Smooth muscle cell (in vitro differentiated cells): ENCODE results near the gene LGMN. TPM values are rescaled to one million over a fixed set of nuclear protein-coding genes. Genes with fewer than 3 reads are reported as not detected.

ENCODE experiments used
- DNase-seq: peaks from one replicate; lab custom pipeline; 2025; ENCODE audit not compliant: unreplicated experiment; lab: John Stamatoyannopoulos, UW
- H2AFZ ChIP-seq: fragments of 200-600 bp; sonication (generic); 2 replicates; pipeline ENCODE4 v1.6.0; 2016; ENCODE audit warnings: antibody characterized with exemption, low read depth, mild to moderate bottlenecking
- H3F3A ChIP-seq: fragments of 200-600 bp; sonication (generic); 2 replicates; pipeline ENCODE4 v1.6.0; 2017; ENCODE audit warnings: antibody characterized with exemption, low read depth
- H3K27ac ChIP-seq: fragments of 200-600 bp; sonication (generic); 2 replicates; pipeline ENCODE4 v1.5.1; 2016; ENCODE audit warnings: low read depth, mild to moderate bottlenecking
- H3K27me3 ChIP-seq: fragments of 200-600 bp; sonication (generic); 2 replicates; pipeline ENCODE4 v1.6.1; 2016; ENCODE audit warnings: low read depth, mild to moderate bottlenecking
- H3K36me3 ChIP-seq: fragments of 200-600 bp; sonication (generic); 2 replicates; pipeline ENCODE4 v1.5.1; 2016; ENCODE audit warnings: low read depth
- H3K4me1 ChIP-seq: fragments of 200-600 bp; sonication (generic); 2 replicates; pipeline ENCODE4 v1.5.1; 2016; ENCODE audit warnings: low read depth
- H3K4me2 ChIP-seq: fragments of 200-600 bp; sonication (generic); 2 replicates; pipeline ENCODE4 v1.6.0; 2016; ENCODE audit warnings: mild to moderate bottlenecking
- H3K4me3 ChIP-seq: fragments of 200-600 bp; sonication (generic); 2 replicates; pipeline ENCODE4 v1.5.1; 2016; ENCODE audit warnings: mild to moderate bottlenecking
- H3K79me2 ChIP-seq: fragments of 200-600 bp; sonication (generic); 2 replicates; pipeline ENCODE4 v1.6.0; 2016; ENCODE audit warnings: low read depth, mild to moderate bottlenecking
- H3K9ac ChIP-seq: fragments of 200-600 bp; sonication (generic); 2 replicates; pipeline ENCODE4 v1.6.0; 2016; ENCODE audit warnings: low read depth
- H3K9me3 ChIP-seq: fragments of 200-600 bp; sonication (generic); replicated peaks from 2 replicates; pipeline ENCODE4 v1.5.1; 2016; ENCODE audit warnings: low read depth
- H4K20me1 ChIP-seq: fragments of 200-600 bp; sonication (generic); 2 replicates; pipeline ENCODE4 v1.6.0; 2016; ENCODE audit warnings: low read depth
- CTCF ChIP-seq: fragments of 200-600 bp; sonication (generic); IDR thresholded peaks from 2 replicates; pipeline ENCODE4 v1.5.1; 2017; ENCODE audit warnings: borderline replicate concordance, mild to moderate bottlenecking, antibody characterized with exemption; ENCODE audit not compliant: insufficient read depth, poor library complexity, severe bottlenecking
- WGBS: methylation state at CpG from one replicate; pipeline ENCODE4 v1.1.7; 2016; ENCODE audit warnings: low lambda C conversion rate; 5-methylcytosine and 5-hydroxymethylcytosine counted together
- polyA plus RNA-seq: library from polyadenylated mRNA; unstranded; fragments of >200 nt; fragmentation: Nextera tagmentation; extraction: Ambion mirVana; gene quantifications from 2 replicates; pipeline ENCODE4 v1.2.1, GENCODE V29; 2016
- total RNA-seq: library from RNA; depleted of rRNA; stranded (reverse); fragments of >200 nt; gene quantifications from 2 replicates; pipeline ENCODE4 v1.2.3, GENCODE V29; 2014

The LGMN gene
- total and polyA plus RNA-seq, 2 experiments from 2014 or later = 124 to 133 TPM

DNA sequence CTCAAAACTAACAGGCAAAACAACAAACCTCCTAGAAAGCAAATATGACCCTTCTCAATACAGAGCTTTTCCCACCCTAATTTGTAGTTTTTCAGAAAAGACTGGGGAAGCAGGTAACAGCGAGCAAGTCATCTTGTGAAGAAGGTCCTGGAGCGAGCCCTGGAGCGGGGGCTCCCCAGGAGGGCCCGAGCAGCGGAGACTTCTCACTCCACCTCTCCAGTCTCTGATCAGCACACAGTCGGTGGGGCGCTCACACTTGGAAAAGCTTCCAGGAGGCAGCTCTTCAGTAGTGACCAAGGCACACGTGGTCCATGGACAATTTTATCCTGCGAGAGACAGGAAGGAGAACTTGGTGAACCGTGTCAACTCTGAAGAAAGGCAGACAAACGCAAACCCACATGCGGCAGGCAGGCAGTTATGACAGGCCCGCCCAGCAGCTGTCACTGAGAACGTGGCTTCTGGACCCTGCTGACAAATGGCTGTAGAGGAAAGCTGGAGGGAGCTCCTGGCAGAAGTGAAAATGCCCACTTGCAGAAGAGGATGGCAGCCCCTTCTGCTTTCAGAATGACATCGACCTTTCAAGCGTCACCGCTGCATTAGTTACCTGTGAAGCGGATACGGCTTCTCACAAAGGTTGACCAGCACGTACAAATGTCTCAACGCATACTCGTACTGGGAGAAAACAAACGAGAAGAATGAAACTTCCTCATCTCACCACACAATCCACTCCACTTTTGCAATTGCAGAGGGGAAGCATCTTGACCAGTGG is 44.2 kb downstream of the LGMN start:
- no peak overlapping the region for H3K27ac ChIP-seq
- H3K9me3 ChIP-seq = no peaks in the 10 kb centered on the region
- no peak overlapping the region for H3K4me2 ChIP-seq
- no peaks in the 10 kb centered on the region for H3K27me3 ChIP-seq
- no peaks in the 10 kb centered on the region for H3F3A ChIP-seq
- no peaks in the 10 kb centered on the region for H3K79me2 ChIP-seq
- H3K9ac ChIP-seq = no peak overlapping the region
- no peak for TF ChIP-seq CTCF
- no peak overlapping the region for H2AFZ ChIP-seq
- no peaks in the 10 kb centered on the region for H3K4me1 ChIP-seq
- H3K36me3 ChIP-seq = peaks cover 5% of the 10 kb centered on the region
- no peak overlapping the region for H3K4me3 ChIP-seq
- WGBS = 92% methylated on average over 23 of the region's 23 CpGs
- DNase-seq = no peak
- H4K20me1 ChIP-seq = no peaks in the 10 kb centered on the region

DNA sequence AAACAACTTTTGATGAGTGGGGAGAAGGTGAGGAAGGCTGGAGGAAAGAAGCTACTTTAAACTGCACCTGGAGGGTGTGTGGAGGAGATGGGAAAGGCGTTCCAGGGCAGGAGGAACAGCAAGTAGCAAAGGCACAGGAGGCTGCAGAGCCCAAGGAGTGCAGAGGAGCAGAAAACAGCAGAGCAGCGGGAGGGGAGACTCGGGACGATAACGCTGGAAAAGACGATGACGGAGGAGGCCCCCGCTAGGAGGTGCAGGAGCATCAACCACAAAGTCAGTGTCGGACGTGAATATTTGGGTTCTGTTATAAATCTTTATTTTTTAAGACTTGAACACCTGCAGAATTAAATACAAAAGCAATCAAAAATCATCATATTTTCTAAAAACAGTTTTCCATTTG is 44.9 kb downstream of the LGMN start:
- no peak for TF ChIP-seq CTCF
- Histone ChIP-seq H3K27ac (no peak overlapping the region), H4K20me1 (no peaks in the 10 kb centered on the region), H2AFZ (no peak overlapping the region), H3K9me3 (no peaks in the 10 kb centered on the region), H3K4me3 (no peak overlapping the region), H3K4me2 (no peak overlapping the region), H3K27me3 (no peaks in the 10 kb centered on the region), H3K36me3 (peaks cover 5% of the 10 kb centered on the region), H3K4me1 (no peaks in the 10 kb centered on the region), H3K79me2 (no peaks in the 10 kb centered on the region), H3F3A (no peaks in the 10 kb centered on the region), H3K9ac (no peak overlapping the region)
- no peak for DNase-seq
- WGBS = 100% methylated on average over 10 of the region's 10 CpGs

DNA sequence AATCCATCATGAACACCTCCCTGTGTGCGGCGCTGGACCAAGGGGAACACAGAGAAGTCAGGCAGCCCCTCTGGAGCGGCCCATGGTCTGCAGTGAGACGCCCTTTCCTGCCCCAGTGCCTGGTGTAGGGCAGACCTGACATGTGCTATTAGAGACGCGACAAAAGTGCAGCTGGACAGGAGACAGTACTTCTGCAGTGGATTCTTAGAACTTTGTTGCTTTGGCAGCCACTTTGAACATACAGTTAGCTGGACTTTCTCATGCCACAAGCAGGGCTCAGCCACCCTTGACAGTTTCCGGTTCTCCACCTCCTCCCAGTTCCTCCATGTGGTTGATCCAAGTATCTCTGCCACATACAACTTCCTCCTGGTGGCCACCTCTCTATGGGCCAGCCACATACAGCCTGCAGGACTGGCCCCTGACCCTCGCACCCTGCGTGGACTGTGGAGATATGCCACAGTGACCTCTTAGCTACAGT is 45.9 kb downstream of the LGMN start:
- DNase-seq = no peak
- Histone ChIP-seq H3F3A (no peaks in the 10 kb centered on the region), H3K9me3 (no peaks in the 10 kb centered on the region), H3K36me3 (peaks cover 5% of the 10 kb centered on the region), H3K4me2 (no peak overlapping the region), H3K4me1 (no peaks in the 10 kb centered on the region), H2AFZ (no peak overlapping the region), H3K9ac (no peak overlapping the region), H3K79me2 (no peaks in the 10 kb centered on the region), H3K27ac (no peak overlapping the region), H3K27me3 (no peaks in the 10 kb centered on the region), H4K20me1 (no peaks in the 10 kb centered on the region), H3K4me3 (no peak overlapping the region)
- WGBS = 93% methylated on average over 9 of the region's 9 CpGs
- TF ChIP-seq CTCF = no peak

DNA sequence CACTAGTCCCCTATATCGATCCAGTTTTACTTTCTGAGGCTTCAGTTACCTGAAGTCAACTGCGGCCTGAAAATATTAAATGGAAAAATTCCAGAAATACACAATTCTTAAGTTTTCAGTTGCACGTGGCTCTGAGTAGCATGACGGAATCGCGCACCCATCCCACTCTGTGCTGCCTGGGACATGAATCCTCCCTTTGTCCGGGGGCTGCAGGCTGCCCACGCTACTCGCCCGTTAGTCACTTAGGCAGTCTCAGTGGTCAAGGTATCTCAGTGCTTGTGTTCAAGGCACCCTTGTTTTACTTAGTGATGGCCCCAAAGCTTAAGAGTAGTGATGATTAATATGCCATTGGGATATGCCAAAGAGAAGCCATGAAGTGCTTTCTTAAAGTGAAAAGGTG is 46.6 kb downstream of the LGMN start:
- no peak overlapping the region for H3K9ac ChIP-seq
- DNase-seq = no peak
- no peak overlapping the region for H3K4me2 ChIP-seq
- H3K4me3 ChIP-seq = no peak overlapping the region
- no peaks in the 10 kb centered on the region for H3K9me3 ChIP-seq
- H3K27me3 ChIP-seq = no peaks in the 10 kb centered on the region
- no peaks in the 10 kb centered on the region for H4K20me1 ChIP-seq
- H3F3A ChIP-seq = no peaks in the 10 kb centered on the region
- H3K36me3 ChIP-seq = peaks cover 5% of the 10 kb centered on the region
- no peak for TF ChIP-seq CTCF
- H3K79me2 ChIP-seq = no peaks in the 10 kb centered on the region
- no peaks in the 10 kb centered on the region for H3K4me1 ChIP-seq
- H2AFZ ChIP-seq = no peak overlapping the region
- WGBS = 92% methylated on average over 10 of the region's 10 CpGs
- no peak overlapping the region for H3K27ac ChIP-seq
